Ovary (tissue), 9 donors: ENCODE data around the gene MATN4. TPM values are rescaled to one million over a fixed set of nuclear protein-coding genes. Genes with fewer than 3 reads are reported as not detected.

Experiments
- DNase-seq, 5 donors: peaks; one replicate each; pipeline ENCODE4 v3.0.0-alpha.2; 2019 to 2020
- H3K27ac ChIP-seq, 2 donors: fragments of 200-600 bp; one replicate each; pipeline versions ENCODE4 v1.5.1 to v1.8.0; 2019 to 2022
- H3K27me3 ChIP-seq: fragments of 200-600 bp; one replicate; pipeline ENCODE4 v1.8.0; 2022
- H3K36me3 ChIP-seq: fragments of 200-600 bp; sonication (generic); one replicate; pipeline ENCODE4 v1.5.1; 2019
- H3K4me1 ChIP-seq: one replicate; pipeline ENCODE4 v1.8.1; 2013; ENCODE audit warnings: mild to moderate bottlenecking, moderate library complexity; ENCODE audit not compliant: insufficient read depth
- H3K4me3 ChIP-seq: fragments of 200-600 bp; sonication (generic); one replicate; pipeline ENCODE4 v1.5.1; 2017
- H3K9me3 ChIP-seq, 2 donors: fragments of 200-600 bp in 1 of 2; sonication (generic) in 1 of 2; one replicate each; pipeline versions ENCODE4 v1.5.1 to v1.8.1; 2013 to 2019; ENCODE audit warnings: mild to moderate bottlenecking in 1 of 2, moderate library complexity in 1 of 2
- EP300 ChIP-seq: sonication (generic); formaldehyde crosslinking; IDR thresholded peaks from one replicate; pipeline ENCODE4 v1.6.1; 2017; ENCODE audit warnings: antibody characterized with exemption
- POLR2A ChIP-seq: fragments of 450-650 bp; IDR thresholded peaks from one replicate; pipeline ENCODE4 v1.6.1; 2017; ENCODE audit warnings: antibody characterized with exemption, mild to moderate bottlenecking, moderate library complexity
- WGBS, 3 donors: extraction: QIAGEN DNeasy Blood & Tissue Kit in 1 of 3; methylation state at CpG; one replicate each; pipeline versions ENCODE4 v1.1.5 to v1.1.7; 2013 to 2017; 5-methylcytosine and 5-hydroxymethylcytosine counted together
- intact Hi-C, 4 donors: fragments of 100-400 bp; cut with DNase I; formaldehyde crosslinking; loops; one replicate each; pipeline versions ENCODE4 v1.11.0 to v1.15.1; 2022 to 2023
- polyA plus RNA-seq, 2 donors: library from polyadenylated mRNA; stranded (reverse); fragments of 200-250 nt in 1 of 2; fragments of 350-450 nt in 1 of 2; fragmentation: Illumina TruSeq in 1 of 2; extraction: RNeasy Lipid Tissue Mini Kit (QIAGEN cat#74804) in 1 of 2; gene quantifications; one replicate each; pipeline ENCODE4 v1.2.3, GENCODE V29; 2013 to 2014
- total RNA-seq, 7 donors: library from RNA; depleted of rRNA in 2 of 7; stranded (reverse); fragments of >200 nt in 2 of 7; fragmentation: NEBNext Ultra II Directional in 3 of 7; extraction: Animal tissue kit (Norgen Biotek cat#: 25700) in 3 of 7; gene quantifications; one replicate each; pipeline versions ENCODE4 v1.1.0 to v1.2.4, GENCODE V29; 2016 to 2023
- TF ChIP-seq, protein P1 (sequence below), 3 donors: fragments of 450-650 bp in 2 of 3; fragments of 200-600 bp in 1 of 3; IDR thresholded peaks; one replicate each; pipeline versions ENCODE4 v1.5.1 to v1.8.0; 2016 to 2022; ENCODE audit warnings: antibody characterized with exemption in 3 of 3, mild to moderate bottlenecking in 1 of 3
- donor health status: DM: no; HTN: no; CAD: no; lungs with moderate emphysema.
- donor health status: DM: no; HTN: no; CAD: no.
- donor health status: Bipolar disorder and iron deficiency.
- donor health status: DM: yes; HTN: yes; CAD: no.
- donor health status: DM: no; HTN: no; CAD: no.
- donor health status: DM: yes; HTN: yes; CAD: no.

The MATN4 gene
- total and polyA plus RNA-seq, 9 donors: 0.10 TPM; not detected in 8

DNA sequence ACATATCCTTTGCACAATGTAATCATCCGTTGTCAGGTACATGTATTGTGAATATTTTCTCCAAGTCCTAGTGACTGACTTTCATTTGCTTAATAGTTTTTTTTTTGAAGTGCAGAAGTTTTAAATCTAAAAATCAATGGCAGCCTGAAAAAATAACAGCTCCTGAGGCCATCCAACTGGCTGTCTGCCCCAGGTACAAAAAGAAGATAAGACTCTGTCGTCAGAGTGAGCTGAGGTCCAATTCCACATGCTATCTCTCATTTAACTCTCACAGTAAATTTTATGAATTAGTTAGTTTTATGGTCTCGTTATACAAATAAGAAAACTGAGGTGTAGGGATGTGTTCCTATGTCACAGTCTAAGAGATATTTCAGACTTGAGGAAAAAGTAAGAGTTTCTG, 32.8 kb downstream of the MATN4 start:
- Histone ChIP-seq H3K4me3 (no peak overlapping the region), H3K27ac (no peak overlapping the region), H3K27me3 (no peaks in the 10 kb centered on the region), H3K9me3 (no peaks in the 10 kb centered on the region), H3K36me3 (no peaks in the 10 kb centered on the region), H3K4me1 (no peaks in the 10 kb centered on the region)
- TF ChIP-seq EP300 (no peak), POLR2A (no peak)
- TF ChIP-seq, protein P1, sequence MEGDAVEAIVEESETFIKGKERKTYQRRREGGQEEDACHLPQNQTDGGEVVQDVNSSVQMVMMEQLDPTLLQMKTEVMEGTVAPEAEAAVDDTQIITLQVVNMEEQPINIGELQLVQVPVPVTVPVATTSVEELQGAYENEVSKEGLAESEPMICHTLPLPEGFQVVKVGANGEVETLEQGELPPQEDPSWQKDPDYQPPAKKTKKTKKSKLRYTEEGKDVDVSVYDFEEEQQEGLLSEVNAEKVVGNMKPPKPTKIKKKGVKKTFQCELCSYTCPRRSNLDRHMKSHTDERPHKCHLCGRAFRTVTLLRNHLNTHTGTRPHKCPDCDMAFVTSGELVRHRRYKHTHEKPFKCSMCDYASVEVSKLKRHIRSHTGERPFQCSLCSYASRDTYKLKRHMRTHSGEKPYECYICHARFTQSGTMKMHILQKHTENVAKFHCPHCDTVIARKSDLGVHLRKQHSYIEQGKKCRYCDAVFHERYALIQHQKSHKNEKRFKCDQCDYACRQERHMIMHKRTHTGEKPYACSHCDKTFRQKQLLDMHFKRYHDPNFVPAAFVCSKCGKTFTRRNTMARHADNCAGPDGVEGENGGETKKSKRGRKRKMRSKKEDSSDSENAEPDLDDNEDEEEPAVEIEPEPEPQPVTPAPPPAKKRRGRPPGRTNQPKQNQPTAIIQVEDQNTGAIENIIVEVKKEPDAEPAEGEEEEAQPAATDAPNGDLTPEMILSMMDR (IDR thresholded peaks at IDR 0.05): no peak
- 38 to 41% (median 40%) methylated on average over 3 of the region's 3 CpGs for WGBS, 3 donors
- DNase-seq: no peak
- intact Hi-C loops: no loop called here

DNA sequence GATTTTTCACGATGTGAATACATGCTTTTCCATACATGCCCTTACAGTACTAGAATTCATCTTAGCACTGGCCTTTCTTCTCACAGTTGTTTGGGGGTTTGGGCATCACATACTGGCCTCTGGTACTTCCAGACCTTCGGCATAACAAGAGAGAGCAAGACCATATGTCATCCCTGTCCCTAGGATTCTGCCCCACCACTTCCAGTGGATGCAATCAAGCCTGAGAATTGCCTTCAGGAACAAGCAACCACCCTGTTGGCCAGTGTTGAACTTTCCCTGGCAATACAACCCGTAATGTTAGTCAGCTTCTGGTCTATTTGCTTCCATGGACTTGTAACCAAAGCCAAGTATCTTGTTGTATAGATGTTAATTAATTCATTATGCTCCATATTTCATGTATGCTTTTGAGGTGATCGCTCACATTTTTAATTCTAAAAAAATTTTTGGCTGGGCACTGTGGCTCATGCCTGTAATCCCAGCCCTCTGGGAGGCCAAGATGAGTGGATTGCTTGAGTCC, 38.3 kb downstream of the MATN4 start:
- Histone ChIP-seq H3K27ac (no peak overlapping the region), H3K36me3 (no peaks in the 10 kb centered on the region), H3K4me3 (no peak overlapping the region), H3K9me3 (no peaks in the 10 kb centered on the region), H3K4me1 (no peaks in the 10 kb centered on the region), H3K27me3 (no peaks in the 10 kb centered on the region)
- intact Hi-C loops: no loop called here
- no peak for DNase-seq
- TF ChIP-seq POLR2A (no peak), EP300 (no peak)
- TF ChIP-seq, protein P1 (IDR thresholded peaks at IDR 0.05): no peak
- 71 to 78% (median 72%) methylated on average over 4 of the region's 4 CpGs for whole genome bisulfite sequencing, 3 donors

- Histone ChIP-seq H3K27ac (no peak overlapping the region), H3K36me3 (no peaks in the 10 kb centered on the region), H3K9me3 (no peaks in the 10 kb centered on the region), H3K27me3 (no peaks in the 10 kb centered on the region), H3K4me3 (no peak overlapping the region), H3K4me1 (no peaks in the 10 kb centered on the region)
- DNase-seq: no peak
- no peak for TF ChIP-seq EP300
- TF ChIP-seq, protein P1 (IDR thresholded peaks at IDR 0.05): no peak
- TF ChIP-seq POLR2A: no peak
- WGBS, 3 donors: 60 to 78% (median 63%) methylated on average over 3 of the region's 3 CpGs
- intact Hi-C loops: no loop called here
These were observed 39.0 kb downstream of the MATN4 start for GRCh38 chr20:45269056-45269455.

DNA sequence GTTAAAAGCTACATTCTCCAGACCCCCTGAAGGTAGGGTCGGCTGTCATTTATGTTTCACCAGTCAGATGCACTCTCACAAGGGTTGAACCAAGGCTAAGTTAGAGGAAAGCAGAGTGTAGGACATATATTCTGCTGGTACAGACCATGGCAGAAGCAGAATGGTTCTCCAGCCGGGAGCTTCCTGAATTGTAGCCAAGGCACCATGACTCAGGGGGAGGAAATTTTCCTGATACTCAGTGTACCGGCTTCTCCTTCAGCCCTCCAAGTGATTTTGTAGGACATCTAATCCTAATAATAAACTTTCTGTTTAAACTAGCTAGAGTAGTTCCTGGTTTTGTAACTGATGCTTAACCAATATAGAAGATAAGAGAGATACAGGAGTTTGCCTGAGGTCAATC, 39.6 kb downstream of the MATN4 start:
- Histone ChIP-seq H3K27me3 (no peaks in the 10 kb centered on the region), H3K36me3 (no peaks in the 10 kb centered on the region), H3K4me1 (no peaks in the 10 kb centered on the region), H3K4me3 (no peak overlapping the region), H3K27ac (no peak overlapping the region), H3K9me3 (no peaks in the 10 kb centered on the region)
- DNase-seq: no peak
- intact Hi-C loops: no loop called here
- TF ChIP-seq POLR2A (no peak), EP300 (no peak)
- TF ChIP-seq, protein P1 (IDR thresholded peaks at IDR 0.05): no peak
- WGBS, 3 donors: 56 to 64% (median 64%) methylated on average over 3 of the region's 3 CpGs
